ENCODE results near the gene ID2.
A peak's percentile ranks its signal among the peaks of the same experiment; 100 is the strongest.

Gene ID2, protein sequence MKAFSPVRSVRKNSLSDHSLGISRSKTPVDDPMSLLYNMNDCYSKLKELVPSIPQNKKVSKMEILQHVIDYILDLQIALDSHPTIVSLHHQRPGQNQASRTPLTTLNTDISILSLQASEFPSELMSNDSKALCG

DNA sequence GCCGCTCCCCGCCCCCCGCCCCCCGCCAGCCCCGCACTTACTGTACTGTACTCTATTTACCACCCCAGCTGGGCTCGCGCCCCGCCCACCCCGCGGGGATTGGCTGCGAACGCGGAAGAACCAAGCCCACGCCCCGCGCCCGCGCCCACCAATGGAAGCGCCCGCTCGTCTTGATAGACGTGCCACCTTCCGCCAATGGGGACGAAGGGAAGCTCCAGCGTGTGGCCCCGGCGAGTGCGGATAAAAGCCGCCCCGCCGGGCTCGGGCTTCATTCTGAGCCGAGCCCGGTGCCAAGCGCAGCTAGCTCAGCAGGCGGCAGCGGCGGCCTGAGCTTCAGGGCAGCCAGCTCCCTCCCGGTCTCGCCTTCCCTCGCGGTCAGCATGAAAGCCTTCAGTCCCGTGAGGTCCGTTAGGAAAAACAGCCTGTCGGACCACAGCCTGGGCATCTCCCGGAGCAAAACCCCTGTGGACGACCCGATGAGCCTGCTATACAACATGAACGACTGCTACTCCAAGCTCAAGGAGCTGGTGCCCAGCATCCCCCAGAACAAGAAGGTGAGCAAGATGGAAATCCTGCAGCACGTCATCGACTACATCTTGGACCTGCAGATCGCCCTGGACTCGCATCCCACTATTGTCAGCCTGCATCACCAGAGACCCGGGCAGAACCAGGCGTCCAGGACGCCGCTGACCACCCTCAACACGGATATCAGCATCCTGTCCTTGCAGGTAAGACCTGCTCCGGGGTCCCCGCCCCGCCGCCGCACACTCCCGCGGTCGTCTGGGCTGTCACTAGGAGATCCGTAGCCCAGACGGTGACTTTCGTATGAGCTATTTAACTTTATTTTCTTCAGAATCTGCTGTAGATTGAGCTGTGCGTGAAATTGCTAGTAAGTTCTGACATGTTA is at the start of gene ID2:
ID2 (plus strand) TSS at position 271 of the 907 bp plus-strand sequence; CDS start at position 381, 110 bp downstream.
- H3K4me1 ChIP-seq (ENCODE audit: insufficient read depth, low read length): peaks cover 59% of the 10 kb centered on the region
- ATAC-seq (ENCODE audit: insufficient read depth, low read depth): peak; percentile 74
- H2AFZ ChIP-seq (ENCODE audit: low read depth, low read length): peak within 1 kb of the TSS; percentile 77
- peak within 1 kb of the TSS; percentile 91 for H3K4me2 ChIP-seq (ENCODE audit: insufficient read depth, low read length)
- peaks cover 6% of the 10 kb centered on the region; the same call in 1 of the 2 replicates for H4K20me1 ChIP-seq (ENCODE audit: insufficient read depth, low read length)
- H3K9ac ChIP-seq (ENCODE audit: low read depth, low read length): peak within 1 kb of the TSS; percentile 64
- no peak for TF ChIP-seq EZH2 (IDR thresholded peaks at IDR 0.05; ENCODE audit: borderline replicate concordance, low read depth, low read length, severe bottlenecking)
- TF ChIP-seq, protein P1, sequence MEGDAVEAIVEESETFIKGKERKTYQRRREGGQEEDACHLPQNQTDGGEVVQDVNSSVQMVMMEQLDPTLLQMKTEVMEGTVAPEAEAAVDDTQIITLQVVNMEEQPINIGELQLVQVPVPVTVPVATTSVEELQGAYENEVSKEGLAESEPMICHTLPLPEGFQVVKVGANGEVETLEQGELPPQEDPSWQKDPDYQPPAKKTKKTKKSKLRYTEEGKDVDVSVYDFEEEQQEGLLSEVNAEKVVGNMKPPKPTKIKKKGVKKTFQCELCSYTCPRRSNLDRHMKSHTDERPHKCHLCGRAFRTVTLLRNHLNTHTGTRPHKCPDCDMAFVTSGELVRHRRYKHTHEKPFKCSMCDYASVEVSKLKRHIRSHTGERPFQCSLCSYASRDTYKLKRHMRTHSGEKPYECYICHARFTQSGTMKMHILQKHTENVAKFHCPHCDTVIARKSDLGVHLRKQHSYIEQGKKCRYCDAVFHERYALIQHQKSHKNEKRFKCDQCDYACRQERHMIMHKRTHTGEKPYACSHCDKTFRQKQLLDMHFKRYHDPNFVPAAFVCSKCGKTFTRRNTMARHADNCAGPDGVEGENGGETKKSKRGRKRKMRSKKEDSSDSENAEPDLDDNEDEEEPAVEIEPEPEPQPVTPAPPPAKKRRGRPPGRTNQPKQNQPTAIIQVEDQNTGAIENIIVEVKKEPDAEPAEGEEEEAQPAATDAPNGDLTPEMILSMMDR (IDR thresholded peaks at IDR 0.05; ENCODE audit: borderline replicate concordance, extremely low read depth, low read length, poor library complexity, severe bottlenecking): peak; percentile 8
- no peaks in the 10 kb centered on the region for H3K27me3 ChIP-seq (ENCODE audit: insufficient read depth, low read length, poor library complexity)
- peak within 1 kb of the TSS; percentile 87 for H3K27ac ChIP-seq (ENCODE audit: low read length)
- H3K36me3 ChIP-seq (ENCODE audit: insufficient read depth, low read length): no peaks in the 10 kb centered on the region; the same call in 1 of the 2 replicates
- peak within 1 kb of the TSS; percentile 64 to 71 for H3K4me3 ChIP-seq (ENCODE audit: low read depth in 1 of 2, low read length in 2 of 2)
- peak; percentile 100 for DNase-seq
- no peaks in the 10 kb centered on the region for H3K9me3 ChIP-seq (ENCODE audit: insufficient read depth, low read length, severe bottlenecking)
- peaks cover 28% of the 10 kb centered on the region for H3K79me2 ChIP-seq (ENCODE audit: insufficient read depth, low read length)

DNA sequence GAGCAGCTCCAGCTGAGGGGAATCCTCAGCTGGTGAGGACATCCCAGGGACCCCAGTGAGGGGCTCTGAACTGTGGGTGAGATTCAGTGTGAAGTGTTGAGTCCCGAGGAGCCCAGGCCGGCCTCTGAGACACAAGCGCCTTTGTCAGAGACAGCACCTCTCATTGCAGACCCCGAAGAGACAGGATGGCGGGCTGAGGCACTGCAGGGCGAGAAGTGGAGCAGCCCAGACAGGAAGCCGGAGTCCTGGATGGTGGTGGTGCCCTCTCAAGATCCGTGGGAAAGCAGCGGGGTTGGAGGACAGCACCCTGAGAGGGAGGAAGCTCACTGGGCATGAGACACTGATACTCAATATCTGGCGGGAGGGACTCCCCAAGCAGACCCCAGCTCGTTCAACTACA is 49.1 kb upstream of the ID2 start:
- Histone ChIP-seq H3K4me2 (ENCODE audit: insufficient read depth, low read length) (no peak overlapping the region), H3K9ac (ENCODE audit: low read depth, low read length) (no peak overlapping the region), H3K4me3 (ENCODE audit: low read depth in 1 of 2, low read length in 2 of 2) (no peak overlapping the region), H2AFZ (ENCODE audit: low read depth, low read length) (no peak overlapping the region), H3K9me3 (ENCODE audit: insufficient read depth, low read length, severe bottlenecking) (no peaks in the 10 kb centered on the region), H3K27me3 (ENCODE audit: insufficient read depth, low read length, poor library complexity) (no peaks in the 10 kb centered on the region), H3K27ac (ENCODE audit: low read length) (no peak overlapping the region), H3K36me3 (ENCODE audit: insufficient read depth, low read length) (no peaks in the 10 kb centered on the region), H4K20me1 (ENCODE audit: insufficient read depth, low read length) (no peaks in the 10 kb centered on the region), H3K4me1 (ENCODE audit: insufficient read depth, low read length) (no peaks in the 10 kb centered on the region), H3K79me2 (ENCODE audit: insufficient read depth, low read length) (no peaks in the 10 kb centered on the region)
- ATAC-seq (ENCODE audit: insufficient read depth, low read depth): no peak
- DNase-seq: no peak
- TF ChIP-seq, protein P1 (IDR thresholded peaks at IDR 0.05; ENCODE audit: borderline replicate concordance, extremely low read depth, low read length, poor library complexity, severe bottlenecking): no peak
- no peak for TF ChIP-seq EZH2 (IDR thresholded peaks at IDR 0.05; ENCODE audit: borderline replicate concordance, low read depth, low read length, severe bottlenecking)

DNA sequence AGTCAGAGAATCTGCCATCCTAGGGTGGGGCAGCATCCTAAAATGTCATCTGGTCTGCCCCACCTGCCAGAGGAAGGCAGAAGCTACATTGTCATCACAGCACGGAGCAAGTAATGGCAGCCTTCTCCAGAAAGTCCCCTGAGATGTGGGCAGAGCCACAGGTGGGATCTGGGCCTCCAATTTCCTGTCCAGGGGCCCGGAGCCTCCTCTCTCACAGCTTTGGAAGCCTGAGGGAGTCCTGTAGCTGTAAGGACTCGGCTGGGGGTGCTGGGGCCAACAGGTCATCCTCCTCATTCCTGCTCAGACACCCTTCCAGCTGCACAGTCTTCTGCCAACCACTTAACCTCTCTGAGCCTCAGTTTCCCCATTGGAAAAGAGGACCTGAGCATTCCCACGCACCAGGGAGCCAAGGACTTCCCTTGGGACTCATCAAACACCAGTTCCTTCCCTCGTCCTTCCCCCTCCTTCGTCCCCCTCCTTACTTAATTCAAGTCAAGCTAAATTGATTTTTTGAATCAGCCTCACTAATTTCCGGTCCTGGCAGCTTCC is 48.6 kb upstream of the ID2 start:
- TF ChIP-seq EZH2 (IDR thresholded peaks at IDR 0.05; ENCODE audit: borderline replicate concordance, low read depth, low read length, severe bottlenecking): no peak
- TF ChIP-seq, protein P1 (IDR thresholded peaks at IDR 0.05; ENCODE audit: borderline replicate concordance, extremely low read depth, low read length, poor library complexity, severe bottlenecking): no peak
- no peaks in the 10 kb centered on the region for H3K4me1 ChIP-seq (ENCODE audit: insufficient read depth, low read length)
- H3K4me2 ChIP-seq (ENCODE audit: insufficient read depth, low read length): no peak overlapping the region
- H3K27me3 ChIP-seq (ENCODE audit: insufficient read depth, low read length, poor library complexity): no peaks in the 10 kb centered on the region
- no peaks in the 10 kb centered on the region for H3K36me3 ChIP-seq (ENCODE audit: insufficient read depth, low read length)
- no peak overlapping the region for H3K9ac ChIP-seq (ENCODE audit: low read depth, low read length)
- DNase-seq: no peak
- ATAC-seq (ENCODE audit: insufficient read depth, low read depth): no peak
- H3K9me3 ChIP-seq (ENCODE audit: insufficient read depth, low read length, severe bottlenecking): no peaks in the 10 kb centered on the region
- H4K20me1 ChIP-seq (ENCODE audit: insufficient read depth, low read length): no peaks in the 10 kb centered on the region
- no peaks in the 10 kb centered on the region for H3K79me2 ChIP-seq (ENCODE audit: insufficient read depth, low read length)
- no peak overlapping the region for H3K4me3 ChIP-seq (ENCODE audit: low read depth in 1 of 2, low read length in 2 of 2)
- no peak overlapping the region for H2AFZ ChIP-seq (ENCODE audit: low read depth, low read length)
- no peak overlapping the region for H3K27ac ChIP-seq (ENCODE audit: low read length)
